ENCODE results near the gene ZCWPW1.

ZCWPW1 gene

GRCh38 chr7:100432621-100433275 lies 4.2 kb upstream of the ZCWPW1 start:
- no peaks in the 10 kb centered on the region for H3K9me3 ChIP-seq (ENCODE audit: insufficient read depth, low read length)
- no peak overlapping the region for H3K4me3 ChIP-seq (ENCODE audit: insufficient read depth, low read length, poor library complexity, severe bottlenecking)
- peaks cover 41% of the 10 kb centered on the region for H3K79me2 ChIP-seq (ENCODE audit: insufficient read depth, low read length)
- H3K27me3 ChIP-seq (ENCODE audit: low read length) = no peaks in the 10 kb centered on the region
- no peaks in the 10 kb centered on the region for H4K20me1 ChIP-seq (ENCODE audit: low read depth, low read length)
- H2AFZ ChIP-seq (ENCODE audit: low read depth, low read length, severe bottlenecking) = no peak overlapping the region
- peak overlapping the region; percentile 89; the same call in 1 of the 2 replicates for H3K27ac ChIP-seq (ENCODE audit: low read depth, low read length)
- H3K9ac ChIP-seq (ENCODE audit: low read length) = 0 out of 2 replicates have a peak overlapping the region, but pooled peaks have one; percentile 96
- no peaks in the 10 kb centered on the region for H3K36me3 ChIP-seq (ENCODE audit: low read length)
- peaks cover 69% of the 10 kb centered on the region for H3F3A ChIP-seq (ENCODE audit: insufficient read depth)
- peak overlapping the region; percentile 76 for H3K4me2 ChIP-seq (ENCODE audit: low read depth, low read length, poor library complexity, severe bottlenecking)
- H3K9me2 ChIP-seq (replicated peaks; ENCODE audit: insufficient read depth, low read length) = no peaks in the 10 kb centered on the region
- TF ChIP-seq EZH2phosphoT487 (conservative IDR thresholded peaks at IDR 0.05; ENCODE audit: low read length) (no peak), CTCF (IDR thresholded peaks at IDR 0.05; ENCODE audit: insufficient read depth, low read length, poor library complexity, severe bottlenecking) (no peak)

GRCh38 chr7:100432053-100432452 lies 3.5 kb upstream of the ZCWPW1 start:
- H4K20me1 ChIP-seq (ENCODE audit: low read depth, low read length) = no peaks in the 10 kb centered on the region
- H3K4me3 ChIP-seq (ENCODE audit: insufficient read depth, low read length, poor library complexity, severe bottlenecking) = no peak overlapping the region
- H3K9ac ChIP-seq (ENCODE audit: low read length) = peak overlapping the region; percentile 6; the same call in 1 of the 2 replicates
- no peaks in the 10 kb centered on the region for H3K9me2 ChIP-seq (replicated peaks; ENCODE audit: insufficient read depth, low read length)
- no peaks in the 10 kb centered on the region for H3K36me3 ChIP-seq (ENCODE audit: low read length)
- peak overlapping the region; percentile 76 for H3K4me2 ChIP-seq (ENCODE audit: low read depth, low read length, poor library complexity, severe bottlenecking)
- no peaks in the 10 kb centered on the region for H3K9me3 ChIP-seq (ENCODE audit: insufficient read depth, low read length)
- TF ChIP-seq EZH2phosphoT487 (conservative IDR thresholded peaks at IDR 0.05; ENCODE audit: low read length) = no peak
- TF ChIP-seq CTCF (IDR thresholded peaks at IDR 0.05; ENCODE audit: insufficient read depth, low read length, poor library complexity, severe bottlenecking) = no peak
- no peaks in the 10 kb centered on the region for H3K27me3 ChIP-seq (ENCODE audit: low read length)
- H3K27ac ChIP-seq (ENCODE audit: low read depth, low read length) = peak overlapping the region; percentile 38
- peaks cover 64% of the 10 kb centered on the region for H3F3A ChIP-seq (ENCODE audit: insufficient read depth)
- H2AFZ ChIP-seq (ENCODE audit: low read depth, low read length, severe bottlenecking) = no peak overlapping the region
- peaks cover 41% of the 10 kb centered on the region for H3K79me2 ChIP-seq (ENCODE audit: insufficient read depth, low read length)

DNA sequence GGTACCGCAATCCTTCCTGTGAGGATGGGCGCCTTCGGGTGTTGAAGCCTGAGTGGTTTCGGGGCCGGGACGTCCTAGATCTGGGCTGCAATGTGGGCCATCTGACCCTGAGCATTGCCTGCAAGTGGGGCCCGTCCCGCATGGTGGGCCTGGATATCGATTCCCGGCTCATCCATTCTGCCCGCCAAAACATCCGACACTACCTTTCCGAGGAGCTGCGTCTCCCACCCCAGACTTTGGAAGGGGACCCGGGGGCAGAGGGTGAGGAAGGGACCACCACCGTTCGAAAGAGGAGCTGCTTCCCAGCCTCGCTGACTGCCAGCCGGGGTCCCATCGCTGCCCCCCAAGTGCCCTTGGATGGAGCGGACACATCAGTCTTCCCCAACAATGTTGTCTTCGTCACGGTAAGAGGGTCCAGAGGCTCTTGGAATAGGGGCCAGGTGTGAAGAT lies 2.8 kb upstream of the ZCWPW1 start:
- Histone ChIP-seq H3K27ac (ENCODE audit: low read depth, low read length) (peak overlapping the region; percentile 96; the same call in 1 of the 2 replicates), H3K4me2 (ENCODE audit: low read depth, low read length, poor library complexity, severe bottlenecking) (peak overlapping the region; percentile 76)

More for the DNA sequence above, 2.8 kb upstream of the ZCWPW1 start:
- Histone ChIP-seq H2AFZ (ENCODE audit: low read depth, low read length, severe bottlenecking) (no peak overlapping the region), H3K36me3 (ENCODE audit: low read length) (no peaks in the 10 kb centered on the region), H3K9me3 (ENCODE audit: insufficient read depth, low read length) (no peaks in the 10 kb centered on the region), H3K79me2 (ENCODE audit: insufficient read depth, low read length) (peaks cover 41% of the 10 kb centered on the region), H3K4me3 (ENCODE audit: insufficient read depth, low read length, poor library complexity, severe bottlenecking) (no peak overlapping the region), H3F3A (ENCODE audit: insufficient read depth) (peaks cover 64% of the 10 kb centered on the region), H3K9me2 (replicated peaks; ENCODE audit: insufficient read depth, low read length) (no peaks in the 10 kb centered on the region), H3K27me3 (ENCODE audit: low read length) (no peaks in the 10 kb centered on the region), H4K20me1 (ENCODE audit: low read depth, low read length) (no peaks in the 10 kb centered on the region), H3K9ac (ENCODE audit: low read length) (peak overlapping the region; percentile 99)
- TF ChIP-seq CTCF (IDR thresholded peaks at IDR 0.05; ENCODE audit: insufficient read depth, low read length, poor library complexity, severe bottlenecking) (no peak), EZH2phosphoT487 (conservative IDR thresholded peaks at IDR 0.05; ENCODE audit: low read length) (no peak)
